C4-2B (cell line): ENCODE data around the gene IFT81.

Source experiments
- CTCF ChIP-seq: fragments of 450-650 bp; conservative IDR thresholded peaks from 2 replicates; pipeline ENCODE4 v1.5.1; 2017; ENCODE audit warnings: mild to moderate bottlenecking
- ZFX ChIP-seq: fragments of 450-650 bp; IDR thresholded peaks from 2 replicates; pipeline ENCODE4 v1.6.1; 2017

GRCh38 chr12:110256780-110257431, 132.7 kb downstream of the IFT81 start:
- TF ChIP-seq CTCF (no peak), ZFX (no peak)
